ENCODE measurements around the gene CFAP97.
"Not testable (repeated sequence)": the region's sequence is repeated elsewhere in the genome, so short reads cannot be mapped to it uniquely, and the experiment has no call there.

CFAP97 gene

DNA sequence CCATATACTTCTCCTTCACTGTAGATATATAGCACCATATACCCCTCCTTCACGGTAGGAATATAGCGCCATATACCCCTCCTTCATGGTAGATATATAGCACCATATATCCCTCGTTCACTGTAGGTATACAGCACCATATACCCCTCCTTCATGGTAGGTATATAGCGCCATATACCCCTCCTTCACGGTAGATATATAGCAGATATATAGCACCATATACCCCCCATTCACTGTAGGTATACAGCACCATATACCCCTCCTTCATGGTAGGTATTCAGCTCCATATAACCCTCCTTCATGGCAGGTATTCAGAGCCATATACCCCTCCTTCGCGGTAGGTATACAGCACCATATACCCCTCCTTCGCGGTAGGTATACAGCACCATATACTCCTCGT is 18.1 kb upstream of the CFAP97 start:
- no peak for FAIRE-seq

DNA sequence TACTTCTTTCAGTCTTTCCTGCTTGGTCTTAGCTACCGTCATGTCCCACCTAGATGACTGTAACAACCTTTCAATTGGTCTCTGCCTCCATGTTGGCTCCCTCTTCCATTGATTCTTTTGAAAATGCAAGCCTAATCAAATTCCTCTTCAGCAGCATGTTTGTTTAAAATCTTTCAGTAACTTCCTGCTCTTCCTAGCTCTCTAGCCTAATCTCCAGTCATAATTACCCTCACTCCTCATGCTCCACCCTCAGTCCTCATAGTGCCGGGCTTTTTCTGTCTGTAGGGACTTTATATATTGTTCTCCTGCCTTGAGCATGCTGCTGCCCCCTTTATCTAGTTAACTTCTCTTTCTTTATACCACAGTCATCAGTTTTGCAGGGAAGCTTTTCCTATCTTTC is 17.7 kb upstream of the CFAP97 start:
- no peak for FAIRE-seq

- FAIRE-seq: no peak
These were observed 15.9 kb upstream of the CFAP97 start for GRCh38 chr4:185219551-185220344.

DNA sequence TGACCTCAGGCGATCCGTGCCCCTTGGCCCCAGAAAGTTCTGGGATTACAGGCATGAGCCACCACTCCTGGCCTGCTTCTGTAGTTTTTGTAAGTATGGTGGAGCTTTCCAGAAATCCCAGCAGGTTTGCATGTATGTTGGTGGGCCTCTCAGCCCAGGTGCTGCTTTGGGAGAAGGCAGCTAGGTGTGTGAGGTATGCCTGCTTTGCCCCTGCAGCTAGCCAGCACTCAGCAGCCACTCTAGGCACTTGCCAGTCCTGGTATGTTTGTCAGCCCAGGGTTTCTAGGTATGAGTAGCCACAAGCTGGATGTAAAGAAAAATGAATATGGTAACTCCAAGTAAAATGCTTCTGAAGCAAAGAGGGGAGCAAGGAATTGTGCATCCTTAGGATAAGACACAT is 14.5 kb upstream of the CFAP97 start:
- FAIRE-seq: no peak

DNA sequence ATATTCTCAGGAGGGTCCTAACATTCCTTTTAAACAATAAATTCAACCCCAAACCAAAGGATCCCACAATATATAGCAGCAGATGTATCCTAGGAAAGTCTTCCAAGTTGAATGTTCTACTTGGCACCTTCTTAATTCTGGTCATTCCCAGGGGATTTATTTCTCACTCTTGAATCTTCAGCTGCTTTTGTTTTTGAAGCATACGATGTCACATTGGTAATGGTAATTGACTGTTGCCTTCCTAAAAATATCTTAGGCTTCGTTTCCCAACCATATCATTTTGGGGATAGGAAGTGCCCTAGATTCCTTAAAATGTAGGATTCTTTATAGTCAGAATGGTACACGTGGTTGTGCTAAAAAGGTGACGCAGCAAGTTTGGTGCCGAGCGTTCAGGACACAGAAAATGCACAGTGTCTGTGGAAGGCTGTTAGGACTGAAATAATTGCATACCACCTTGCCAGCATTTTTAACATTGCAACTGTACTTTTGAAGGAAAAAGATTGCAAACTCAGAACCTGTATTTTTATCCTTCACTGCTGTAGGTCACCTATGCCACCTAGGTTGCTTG is 13.7 kb upstream of the CFAP97 start:
- FAIRE-seq: no peak

DNA sequence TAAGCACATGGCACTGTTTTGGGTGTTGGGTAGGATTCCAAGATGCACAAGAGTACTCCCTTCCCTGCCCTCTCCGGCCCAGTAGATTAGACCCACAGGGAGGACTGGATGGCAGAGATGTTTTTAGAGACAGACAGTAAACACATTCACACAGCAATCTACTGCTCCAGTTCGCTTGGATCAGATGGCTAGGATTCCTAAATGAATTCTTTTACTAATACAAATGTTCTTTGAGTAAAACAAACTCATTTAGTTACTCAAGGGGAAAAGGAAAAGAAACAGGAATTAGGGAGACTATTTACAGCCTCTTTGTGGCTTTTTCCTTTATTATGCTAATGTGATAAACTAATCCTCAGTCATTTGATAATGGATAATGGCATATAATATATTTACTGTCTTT is 11.5 kb upstream of the CFAP97 start:
- no peak for FAIRE-seq

DNA sequence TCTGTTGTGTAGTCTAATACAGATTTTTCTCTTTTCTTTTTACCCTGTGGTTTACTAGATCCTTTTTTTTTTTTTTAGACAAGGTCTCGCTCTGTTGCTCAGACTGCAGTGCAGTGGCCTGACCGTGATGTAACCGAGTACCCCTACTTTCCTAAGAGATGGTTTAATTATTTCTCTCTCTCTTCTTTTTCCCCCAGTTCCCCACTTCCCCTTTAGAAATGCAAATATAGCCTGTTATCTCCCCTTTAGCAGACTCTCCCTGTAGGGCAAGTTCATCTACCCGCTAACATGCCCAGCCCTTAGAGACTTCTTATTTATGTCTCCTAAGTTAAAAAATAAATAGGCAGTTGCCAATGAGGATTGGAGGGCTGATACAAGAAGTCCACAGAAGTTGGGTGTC is 10.1 kb upstream of the CFAP97 start:
- no peak for FAIRE-seq

DNA sequence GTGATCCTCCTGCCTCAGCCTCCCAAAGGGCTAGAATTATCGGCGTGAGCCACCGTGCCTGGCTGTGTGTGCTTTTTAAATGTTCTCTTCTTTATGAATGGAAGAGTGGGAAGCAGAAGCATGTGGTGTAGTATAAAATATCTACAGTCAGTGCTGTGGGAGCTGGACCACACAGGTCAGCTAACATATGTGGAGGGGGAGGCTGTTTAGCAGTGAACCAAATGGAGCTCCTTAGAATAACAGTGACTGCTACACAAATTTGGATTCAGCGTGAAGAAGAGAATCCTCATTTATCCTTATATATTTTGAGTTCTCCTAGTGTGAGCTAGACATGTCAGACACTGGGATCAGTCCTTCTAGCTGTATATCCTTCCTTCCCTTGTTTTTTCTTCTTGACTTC is 8.8 kb upstream of the CFAP97 start:
- FAIRE-seq: no peak

DNA sequence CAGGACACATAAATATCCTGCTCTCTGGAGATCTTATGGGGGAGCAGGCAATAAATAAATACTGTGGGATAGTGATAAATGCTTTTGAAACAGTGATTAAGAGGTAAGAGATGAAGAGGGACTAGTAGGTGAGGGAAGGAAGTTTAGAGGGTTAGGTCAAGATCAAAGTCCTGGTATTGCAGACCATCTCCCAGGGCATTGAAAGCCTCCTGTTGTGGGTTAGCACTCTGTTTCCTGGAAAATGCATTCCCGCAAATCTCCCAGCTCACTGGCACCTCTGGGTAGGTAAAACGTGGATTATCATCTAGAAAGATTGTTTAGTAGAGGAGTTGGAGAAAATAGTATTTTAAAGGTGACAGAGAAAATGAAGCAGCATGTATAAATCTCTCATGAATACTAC is 7.8 kb upstream of the CFAP97 start:
- FAIRE-seq: no peak

GRCh38 chr4:185211035-185211434 is 7.2 kb upstream of the CFAP97 start:
- FAIRE-seq: no peak

GRCh38 chr4:185210102-185210981 is 6.5 kb upstream of the CFAP97 start:
- FAIRE-seq: no peak

DNA sequence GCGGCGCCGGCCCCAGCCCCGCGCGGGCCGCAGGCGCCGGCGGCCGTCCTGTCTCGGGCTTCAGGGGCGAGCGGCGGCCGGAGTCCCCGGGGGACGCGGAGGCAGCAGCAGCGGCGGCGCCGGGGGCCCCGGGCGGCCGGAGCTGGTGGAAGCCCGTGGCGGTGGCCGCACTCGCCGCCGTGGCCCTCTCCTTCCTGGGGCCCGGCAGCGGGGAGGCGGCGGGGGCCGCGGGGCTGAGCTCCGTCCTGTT is 6.0 kb upstream of the CFAP97 start:
- FAIRE-seq: not testable (repeated sequence)

DNA sequence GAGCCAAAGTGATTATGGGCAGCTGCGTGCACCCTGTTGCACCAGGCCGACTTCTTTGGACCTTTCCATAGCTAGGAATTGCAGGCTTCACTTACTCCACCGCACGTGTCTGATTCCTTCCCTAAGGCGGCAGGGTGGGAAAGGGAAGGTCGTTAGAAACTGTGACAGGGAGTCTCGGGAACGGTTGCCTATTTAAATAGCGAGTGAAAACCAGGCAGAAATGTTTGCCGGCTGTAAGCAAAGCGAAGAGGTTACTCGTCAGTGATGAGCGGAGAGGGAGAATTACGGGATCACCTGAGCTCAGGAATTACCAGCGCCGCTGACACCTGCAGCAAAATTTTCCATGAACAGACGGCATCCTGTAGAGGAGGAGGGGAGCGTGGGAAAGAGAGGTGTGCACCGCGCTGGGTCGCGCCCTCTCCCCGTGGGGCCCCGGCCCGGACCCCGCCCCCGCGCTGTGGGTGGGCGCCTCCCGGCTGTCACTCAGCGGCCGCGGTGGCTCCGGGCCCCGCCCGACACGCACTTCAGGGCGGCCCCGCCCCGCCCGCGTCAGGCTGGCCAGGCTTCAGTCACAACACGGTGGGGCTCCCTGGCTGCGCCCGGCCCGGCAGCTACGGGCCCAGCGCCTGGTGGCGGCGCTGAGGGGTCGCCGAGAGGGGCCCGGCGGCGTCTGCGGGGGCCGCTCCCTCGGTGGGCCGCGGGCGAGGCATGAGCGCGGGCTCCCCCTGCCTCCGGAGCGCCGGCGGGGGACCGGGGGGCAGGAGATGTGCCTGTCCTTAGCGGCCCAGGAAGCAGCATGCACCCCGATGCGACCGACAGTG is 5.4 kb upstream of the CFAP97 start, which contains the start of gene SNX25:
Gene SNX25 (plus strand): TSS at position 568 of the 821 bp plus-strand sequence. CDS start 229 bp downstream, at position 797.
- FAIRE-seq: no peak

DNA sequence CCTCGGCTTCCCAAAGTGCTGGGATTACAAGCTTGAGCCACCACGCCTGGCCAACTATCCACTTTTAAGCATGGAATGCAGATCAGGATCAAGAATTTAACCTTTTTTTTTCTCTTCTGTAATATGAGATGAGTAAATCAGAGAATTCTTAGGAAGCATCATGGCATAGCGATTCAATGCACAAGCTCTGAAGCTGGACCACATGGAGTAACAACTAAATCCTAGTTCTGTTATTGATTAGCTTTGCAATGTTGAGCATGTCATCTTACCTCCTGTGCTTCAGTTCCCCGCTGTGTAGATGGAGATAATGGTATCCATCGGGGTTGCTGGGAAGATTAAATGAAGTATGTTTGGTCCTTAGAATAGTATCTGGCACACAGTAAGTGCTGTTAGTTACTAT is 3.7 kb upstream of the CFAP97 start:
- no peak for FAIRE-seq

- FAIRE-seq: no peak
These were observed 2.0 kb upstream of the CFAP97 start for GRCh38 chr4:185205697-185206342.

DNA sequence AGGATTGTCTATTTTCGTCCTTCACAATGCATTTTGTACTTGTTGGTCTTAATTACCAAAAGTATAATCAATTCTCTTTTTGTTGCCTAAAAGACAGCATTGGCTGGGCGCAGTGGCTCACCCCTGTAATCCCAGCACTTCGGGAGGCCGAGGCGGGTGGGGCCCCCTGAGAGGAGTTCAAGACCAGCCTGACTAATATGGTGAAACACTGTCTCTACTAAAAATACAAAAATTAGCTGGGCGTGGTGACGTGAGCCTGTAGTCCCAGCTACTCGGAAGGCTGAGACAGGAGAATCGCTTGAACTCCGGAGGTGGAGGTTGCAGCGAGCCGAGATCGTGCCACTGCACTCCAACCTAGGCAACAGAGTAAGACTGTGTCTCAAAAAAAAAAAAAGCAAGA is 1.3 kb upstream of the CFAP97 start:
- not testable (repeated sequence) for FAIRE-seq

GRCh38 chr4:185204238-185204910 is 574 bp upstream of the CFAP97 start:
- FAIRE-seq: no peak

DNA sequence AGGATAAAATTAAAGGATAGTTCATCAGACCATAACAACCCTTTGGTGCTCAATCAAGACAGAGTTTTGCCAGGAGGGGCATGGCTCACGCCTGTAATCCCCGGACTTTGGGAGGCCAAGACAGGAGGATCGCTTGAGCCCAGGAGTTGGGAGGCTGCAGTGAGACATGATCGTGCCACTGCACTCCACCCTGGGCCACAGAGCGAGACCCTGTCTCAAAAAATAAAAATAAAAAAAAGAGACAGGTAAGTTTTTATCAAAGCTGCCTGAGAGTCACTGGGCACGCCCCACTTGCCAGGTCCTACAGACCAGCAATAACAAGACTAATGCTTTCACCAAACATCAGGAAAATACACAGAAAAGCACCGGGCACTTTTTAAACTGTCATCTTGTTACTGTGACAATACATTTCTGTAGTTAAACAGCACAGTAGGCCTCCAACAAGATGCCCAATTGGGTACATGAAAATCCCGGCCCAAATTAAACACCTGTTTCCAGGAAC is 765 bp downstream of the CFAP97 start:
- FAIRE-seq: no peak

DNA sequence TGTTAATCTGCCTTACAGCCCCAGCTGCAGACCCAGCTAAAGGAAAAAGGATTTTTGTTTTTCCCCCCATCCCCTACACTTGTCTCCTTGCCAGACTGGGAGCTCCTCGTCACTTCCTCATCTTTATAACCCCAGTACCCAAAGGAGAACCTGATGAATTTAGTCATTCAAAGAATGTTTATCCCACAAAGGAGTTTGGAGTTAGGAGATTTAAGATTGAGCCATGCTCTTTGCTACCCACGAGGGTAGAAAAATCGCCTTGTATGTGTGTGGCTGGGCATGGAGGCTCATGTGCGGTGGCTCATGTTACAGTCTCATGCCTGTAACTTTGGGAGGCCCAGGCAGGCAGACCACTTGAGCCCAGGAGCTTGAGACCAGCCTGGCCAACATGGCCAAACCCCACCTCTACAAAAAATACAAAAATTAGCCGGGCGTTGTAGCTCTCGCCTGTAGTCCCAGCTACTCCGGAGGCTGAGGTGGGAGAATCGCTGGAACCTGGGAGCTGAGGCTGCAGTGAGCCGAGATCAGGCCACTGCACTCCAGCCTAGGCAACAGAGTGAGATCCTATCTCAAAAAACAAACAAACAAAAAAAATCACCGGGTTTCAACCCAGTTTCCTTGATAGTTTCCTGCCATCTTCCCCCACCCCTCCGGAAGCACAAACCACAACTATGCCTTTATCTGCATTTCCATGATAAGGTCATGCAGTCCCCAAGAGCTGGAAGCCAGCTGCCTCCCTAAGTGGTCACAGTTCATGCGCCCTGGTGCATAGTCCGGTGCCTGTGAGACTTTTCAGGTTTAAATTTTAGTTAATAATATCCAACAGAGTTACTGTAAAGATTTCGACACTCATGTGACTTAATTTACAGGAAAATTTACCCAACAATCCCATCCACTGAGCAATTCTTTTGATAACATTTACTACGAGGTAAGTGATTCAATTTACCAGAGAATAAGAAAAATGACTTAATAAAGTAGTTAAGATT is 1.5 kb downstream of the CFAP97 start:
- FAIRE-seq: no peak

DNA sequence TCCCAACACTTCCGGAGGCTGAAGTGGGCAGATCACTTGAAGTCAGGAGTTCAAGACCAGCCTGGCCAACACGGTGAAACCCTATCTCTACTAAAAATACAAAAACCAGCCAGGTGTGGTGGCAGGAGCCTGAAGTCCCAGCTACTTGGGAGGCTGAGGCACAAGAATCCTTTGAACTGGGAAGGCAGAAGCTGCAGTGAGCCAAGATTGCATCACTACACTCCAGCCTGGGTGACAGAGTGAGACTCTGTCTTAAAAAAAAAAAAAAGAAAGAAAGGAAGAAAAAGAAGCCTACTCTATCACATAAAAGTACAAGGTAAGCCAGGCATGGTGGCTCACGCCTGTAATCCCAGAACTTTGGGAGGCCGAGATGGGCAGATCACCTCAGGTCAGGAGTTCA is 5.6 kb downstream of the CFAP97 start:
- not testable (repeated sequence) for FAIRE-seq

- no peak for FAIRE-seq
These were observed 7.4 kb downstream of the CFAP97 start for GRCh38 chr4:185196437-185196836.
